Measurements from ENCODE around the gene CEMIP.

- no peak for TF ChIP-seq CTCF (conservative IDR thresholded peaks at IDR 0.05; ENCODE audit: low read length)
- no peak for TF ChIP-seq EZH2phosphoT487 (IDR thresholded peaks at IDR 0.05; ENCODE audit: borderline replicate concordance, low read depth, low read length)
Observed at GRCh38 chr15:80948651-80949292, 169.6 kb downstream of the CEMIP start.

Data from OCI-LY7 (cell line).